Spinal cord (tissue), 10 donors: Measurements from ENCODE around the gene RAB3C. TPM values are rescaled to one million over a fixed set of nuclear protein-coding genes. Genes with fewer than 3 reads are reported as not detected.

Experiments used
- DNase-seq, 6 donors: peaks; one replicate each; pipeline versions ENCODE4 v3.0.0 to v3.0.0-alpha.2; 2013 to 2015; ENCODE audit warnings: low spot score in 6 of 6, low read depth in 4 of 6
- H3K27ac ChIP-seq: one replicate; pipeline ENCODE4 v1.5.1; 2013; ENCODE audit warnings: low read depth, low read length, control low read depth
- H3K27me3 ChIP-seq: one replicate; pipeline ENCODE4 v1.6.1; 2013; ENCODE audit warnings: low read length; ENCODE audit not compliant: control insufficient read depth, insufficient read depth
- H3K36me3 ChIP-seq: one replicate; pipeline ENCODE4 v1.6.1; 2013; ENCODE audit warnings: low read length; ENCODE audit not compliant: control insufficient read depth, insufficient read depth
- H3K4me1 ChIP-seq: one replicate; pipeline ENCODE4 v1.6.1; 2013; ENCODE audit warnings: low read length; ENCODE audit not compliant: control insufficient read depth, insufficient read depth
- H3K4me3 ChIP-seq: one replicate; pipeline ENCODE4 v1.5.1; 2013; ENCODE audit warnings: low read depth, low read length, control low read depth
- H3K9me3 ChIP-seq: one replicate; pipeline ENCODE4 v1.6.1; 2013; ENCODE audit warnings: low read length; ENCODE audit not compliant: control insufficient read depth, insufficient read depth
- WGBS: methylation state at CpG from one replicate; pipeline ENCODE4 v1.1.5; 2013; ENCODE audit warnings: missing lambda C conversion rate; ENCODE audit not compliant: insufficient coverage; 5-methylcytosine and 5-hydroxymethylcytosine counted together
- polyA plus RNA-seq, 2 donors: library from polyadenylated mRNA; unstranded; fragments of 120-200 nt; gene quantifications; one replicate each; pipeline ENCODE4 v1.2.1, GENCODE V29; 2013; ENCODE audit not compliant: insufficient read length in 2 of 2
- total RNA-seq, 2 donors: library from RNA; depleted of rRNA in 1 of 2; stranded (reverse); fragments of 120-200 nt in 1 of 2; fragments of >200 nt in 1 of 2; gene quantifications; one replicate each; pipeline versions ENCODE4 v1.2.3 to v1.2.4, GENCODE V29; 2013 to 2014
- donor health status: healthy.

RAB3C gene
- total and polyA plus RNA-seq, 4 donors, result 25.0 to 115 (median 61.8) TPM

- no peaks in the 10 kb centered on the region for H3K9me3 ChIP-seq
- no peaks in the 10 kb centered on the region for H3K27me3 ChIP-seq
- H3K4me1 ChIP-seq, result no peaks in the 10 kb centered on the region
- H3K36me3 ChIP-seq, result no peaks in the 10 kb centered on the region
- DNase-seq, result peak in 2 of 6 donors; percentile 31 to 57
- H3K27ac ChIP-seq, result no peak overlapping the region
- H3K4me3 ChIP-seq, result no peak overlapping the region
Observed at GRCh38 chr5:58767104-58767503, 184.2 kb downstream of the RAB3C start.

DNA sequence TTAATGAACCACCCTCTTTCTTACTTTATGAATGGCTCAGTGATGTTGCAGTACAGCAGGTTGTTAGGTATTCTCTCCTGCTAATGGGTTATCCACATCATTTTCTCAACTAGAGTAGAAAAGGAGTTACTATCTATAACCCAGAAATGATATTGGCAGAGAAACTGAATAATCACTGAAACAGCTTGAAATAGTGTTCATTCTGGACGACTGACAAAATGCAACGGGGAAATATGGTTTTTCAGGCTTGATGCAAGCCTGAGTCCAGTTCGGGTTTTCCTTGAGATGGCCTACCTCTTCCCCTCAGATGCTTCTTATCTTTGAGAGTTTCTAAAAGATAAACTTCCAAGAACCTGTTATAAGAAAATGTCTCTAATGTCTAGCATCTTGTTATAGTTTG is 187.3 kb downstream of the RAB3C start:
- no peak overlapping the region for H3K27ac ChIP-seq
- no peaks in the 10 kb centered on the region for H3K36me3 ChIP-seq
- WGBS, result no CpG with 5 or more reads among the region's 3 CpGs
- H3K9me3 ChIP-seq, result no peaks in the 10 kb centered on the region
- no peak overlapping the region for H3K4me3 ChIP-seq
- H3K4me1 ChIP-seq, result no peaks in the 10 kb centered on the region
- DNase-seq, result peak in 1 of 6 donors; percentile 84
- H3K27me3 ChIP-seq, result no peaks in the 10 kb centered on the region

DNA sequence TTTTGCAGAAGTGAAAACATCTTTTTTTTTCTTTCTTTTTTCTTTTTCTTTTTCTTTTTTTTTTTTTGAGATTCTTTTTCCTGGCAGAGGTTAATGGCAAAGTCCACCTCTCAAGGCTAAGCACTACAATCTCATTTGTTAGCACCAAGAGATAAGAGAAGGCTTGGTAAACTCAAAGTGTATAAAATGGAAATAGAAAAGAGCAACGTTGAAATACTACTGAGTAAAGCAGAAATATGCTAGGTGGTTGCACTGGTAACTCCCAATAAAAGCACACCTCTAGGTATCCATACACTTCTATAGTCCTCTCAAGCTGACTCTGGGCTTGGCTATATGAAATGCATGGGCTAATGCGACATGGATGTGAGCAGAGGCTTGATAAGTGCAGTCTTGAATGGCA is 188.9 kb downstream of the RAB3C start:
- Histone ChIP-seq H3K4me3 (no peak overlapping the region), H3K9me3 (no peaks in the 10 kb centered on the region), H3K36me3 (no peaks in the 10 kb centered on the region), H3K27me3 (no peaks in the 10 kb centered on the region), H3K27ac (no peak overlapping the region), H3K4me1 (no peaks in the 10 kb centered on the region)
- DNase-seq, result no peak
- 100% methylated on average over 1 of the region's 2 CpGs for WGBS

GRCh38 chr5:58773744-58774441 is 191.0 kb downstream of the RAB3C start:
- WGBS, result 21% methylated on average over 2 of the region's 2 CpGs
- Histone ChIP-seq H3K4me3 (no peak overlapping the region), H3K27me3 (no peaks in the 10 kb centered on the region), H3K36me3 (no peaks in the 10 kb centered on the region), H3K27ac (no peak overlapping the region), H3K4me1 (no peaks in the 10 kb centered on the region), H3K9me3 (no peaks in the 10 kb centered on the region)
- peak; percentile 50 to 96 (median 78) for DNase-seq

DNA sequence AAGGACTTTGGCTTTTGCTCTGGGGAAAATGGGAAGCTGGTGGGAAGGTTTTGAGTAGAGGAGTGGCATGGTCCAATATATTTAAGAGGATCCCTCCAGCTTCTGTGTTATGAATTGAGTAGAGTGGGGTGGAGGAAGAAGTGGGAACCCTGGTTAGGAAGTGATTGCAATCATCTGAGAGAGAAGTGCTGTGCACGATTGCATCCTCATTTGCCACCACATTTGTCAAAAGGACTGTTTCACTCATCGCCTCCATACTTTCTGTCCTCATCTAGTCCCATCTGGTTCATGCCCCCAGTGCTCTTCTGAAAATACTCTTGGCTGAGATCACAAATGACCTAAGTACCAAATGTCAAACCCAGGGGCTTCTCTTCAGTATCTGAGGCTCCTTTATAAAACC is 192.1 kb downstream of the RAB3C start:
- no peak for DNase-seq
- H3K27me3 ChIP-seq, result no peaks in the 10 kb centered on the region
- WGBS, result 100% methylated on average over 1 of the region's 2 CpGs
- H3K4me1 ChIP-seq, result no peaks in the 10 kb centered on the region
- H3K27ac ChIP-seq, result no peak overlapping the region
- H3K36me3 ChIP-seq, result no peaks in the 10 kb centered on the region
- H3K4me3 ChIP-seq, result no peak overlapping the region
- no peaks in the 10 kb centered on the region for H3K9me3 ChIP-seq

- no peaks in the 10 kb centered on the region for H3K4me1 ChIP-seq
- H3K9me3 ChIP-seq, result no peaks in the 10 kb centered on the region
- H3K27me3 ChIP-seq, result no peaks in the 10 kb centered on the region
- H3K4me3 ChIP-seq, result no peak overlapping the region
- no CpG with 5 or more reads among the region's 2 CpGs for WGBS
- H3K36me3 ChIP-seq, result no peaks in the 10 kb centered on the region
- DNase-seq, result no peak
- no peak overlapping the region for H3K27ac ChIP-seq
Observed at GRCh38 chr5:58775701-58776262, 192.9 kb downstream of the RAB3C start.

- Histone ChIP-seq H3K4me3 (no peak overlapping the region), H3K27me3 (no peaks in the 10 kb centered on the region), H3K36me3 (no peaks in the 10 kb centered on the region), H3K4me1 (no peaks in the 10 kb centered on the region), H3K9me3 (no peaks in the 10 kb centered on the region), H3K27ac (no peak overlapping the region)
- no peak for DNase-seq
- WGBS, result 82% methylated on average over 3 of the region's 5 CpGs
Observed at GRCh38 chr5:58776559-58776958, 193.7 kb downstream of the RAB3C start.

GRCh38 chr5:58778888-58779287 is 196.0 kb downstream of the RAB3C start:
- Histone ChIP-seq H3K9me3 (no peaks in the 10 kb centered on the region), H3K4me3 (no peak overlapping the region), H3K36me3 (no peaks in the 10 kb centered on the region), H3K4me1 (no peaks in the 10 kb centered on the region), H3K27me3 (no peaks in the 10 kb centered on the region), H3K27ac (no peak overlapping the region)
- no peak for DNase-seq
- 88% methylated on average over 1 of the region's 3 CpGs for WGBS

- DNase-seq, result no peak
- Histone ChIP-seq H3K27ac (no peak overlapping the region), H3K9me3 (no peaks in the 10 kb centered on the region), H3K36me3 (no peaks in the 10 kb centered on the region), H3K4me1 (peaks cover 7% of the 10 kb centered on the region), H3K27me3 (no peaks in the 10 kb centered on the region), H3K4me3 (no peak overlapping the region)
- WGBS, result 93% methylated on average over 2 of the region's 2 CpGs
Observed at GRCh38 chr5:58786035-58786434, 203.2 kb downstream of the RAB3C start.

DNA sequence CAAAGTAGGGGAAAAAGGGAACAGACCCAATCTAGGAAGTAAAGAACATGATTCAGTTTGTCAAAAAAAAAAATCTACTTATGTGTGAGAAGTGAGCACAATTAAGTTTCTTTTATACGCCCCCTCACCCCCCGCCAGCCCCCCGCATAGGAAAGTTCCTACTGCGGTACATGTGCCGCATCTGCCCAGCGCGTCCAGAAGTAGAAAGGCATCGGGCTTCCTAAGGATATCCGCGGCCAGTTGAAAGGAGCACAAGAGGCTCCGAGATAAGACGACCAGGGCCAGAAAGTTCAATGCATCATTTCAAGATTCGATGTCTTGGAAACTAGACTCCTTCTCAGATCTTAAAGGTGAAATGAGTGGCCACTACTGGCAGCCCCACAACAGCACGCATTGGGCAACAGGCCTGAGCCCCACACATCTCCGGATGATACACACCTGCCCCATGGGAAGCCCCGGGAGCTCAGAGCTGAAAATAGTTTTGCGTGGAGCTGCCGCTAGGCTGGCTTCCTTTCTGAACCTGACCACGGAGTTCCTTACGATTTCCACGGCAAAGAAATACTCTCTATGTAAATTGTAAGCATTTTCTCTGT is 203.9 kb downstream of the RAB3C start:
- H3K9me3 ChIP-seq, result no peaks in the 10 kb centered on the region
- no peak overlapping the region for H3K27ac ChIP-seq
- H3K4me1 ChIP-seq, result peaks cover 7% of the 10 kb centered on the region
- no peak for DNase-seq
- no peaks in the 10 kb centered on the region for H3K27me3 ChIP-seq
- 87% methylated on average over 9 of the region's 21 CpGs for WGBS
- no peaks in the 10 kb centered on the region for H3K36me3 ChIP-seq
- H3K4me3 ChIP-seq, result no peak overlapping the region
